ENCODE data around the gene NF1.
"Not testable (repeated sequence)": the region's sequence is repeated elsewhere in the genome, so short reads cannot be mapped to it uniquely, and the experiment has no call there.

NF1 gene

DNA sequence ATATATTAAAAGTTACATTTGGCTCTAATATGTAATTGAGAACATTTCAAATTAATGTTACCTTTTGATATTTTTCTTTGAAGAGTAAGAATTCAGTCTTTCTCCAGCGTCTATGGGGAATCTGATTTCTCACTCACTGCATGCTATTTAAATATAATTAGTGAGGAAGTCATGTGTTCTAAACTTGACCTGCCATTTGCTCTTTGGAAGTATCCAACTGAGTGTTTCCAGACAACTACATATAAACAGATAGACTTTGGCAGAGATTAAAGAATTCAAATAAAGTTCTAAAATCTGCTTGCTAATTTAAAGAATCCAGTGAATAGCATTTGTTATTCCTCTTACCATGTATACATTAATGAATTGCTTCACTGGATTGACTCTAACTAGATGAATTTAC, 178.7 kb downstream of the NF1 start:
- Histone ChIP-seq H3K9me3 (ENCODE audit: control insufficient read depth, low read length) (no peaks in the 10 kb centered on the region), H3K4me1 (ENCODE audit: control insufficient read depth, insufficient read depth, low read length, poor library complexity, severe bottlenecking) (peaks cover 15% of the 10 kb centered on the region), H3K36me3 (ENCODE audit: control insufficient read depth, insufficient read depth, low read length) (peaks cover 47% of the 10 kb centered on the region), H3K27ac (ENCODE audit: low read depth, low read length, severe bottlenecking) (no peak overlapping the region), H3K4me3 (ENCODE audit: extremely low read depth, insufficient read depth, low read length, poor library complexity, severe bottlenecking) (no peak overlapping the region)
- no CpG with 5 or more reads among the region's 1 CpG for WGBS, 2 experiments (ENCODE audit: insufficient coverage in 2 of 2)

DNA sequence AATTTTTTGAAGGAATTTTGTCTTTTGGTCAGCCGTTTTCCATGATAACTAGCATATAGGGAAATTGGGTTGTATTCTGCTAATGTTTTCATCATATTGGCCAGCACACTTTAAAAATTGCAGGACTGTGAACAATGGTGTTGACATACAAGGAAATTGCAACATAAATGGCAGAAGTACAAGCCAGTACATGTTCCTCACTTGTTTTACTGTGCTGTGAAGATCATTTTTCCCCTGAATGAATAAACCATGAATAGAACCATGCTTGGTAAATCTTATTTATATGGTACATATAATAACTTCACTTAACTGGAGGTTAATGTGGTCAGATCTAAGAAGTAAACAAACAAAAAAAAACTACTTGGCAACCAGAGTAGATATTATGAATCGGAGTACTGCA, 179.5 kb downstream of the NF1 start:
- H3K36me3 ChIP-seq (ENCODE audit: control insufficient read depth, insufficient read depth, low read length): peaks cover 54% of the 10 kb centered on the region
- no peak overlapping the region for H3K27ac ChIP-seq (ENCODE audit: low read depth, low read length, severe bottlenecking)
- WGBS, 2 experiments (ENCODE audit: insufficient coverage in 2 of 2): 83 to 100% methylated on average over 1 of the region's 2 CpGs
- no peaks in the 10 kb centered on the region for H3K9me3 ChIP-seq (ENCODE audit: control insufficient read depth, low read length)
- no peak overlapping the region for H3K4me3 ChIP-seq (ENCODE audit: extremely low read depth, insufficient read depth, low read length, poor library complexity, severe bottlenecking)
- H3K4me1 ChIP-seq (ENCODE audit: control insufficient read depth, insufficient read depth, low read length, poor library complexity, severe bottlenecking): peaks cover 8% of the 10 kb centered on the region

DNA sequence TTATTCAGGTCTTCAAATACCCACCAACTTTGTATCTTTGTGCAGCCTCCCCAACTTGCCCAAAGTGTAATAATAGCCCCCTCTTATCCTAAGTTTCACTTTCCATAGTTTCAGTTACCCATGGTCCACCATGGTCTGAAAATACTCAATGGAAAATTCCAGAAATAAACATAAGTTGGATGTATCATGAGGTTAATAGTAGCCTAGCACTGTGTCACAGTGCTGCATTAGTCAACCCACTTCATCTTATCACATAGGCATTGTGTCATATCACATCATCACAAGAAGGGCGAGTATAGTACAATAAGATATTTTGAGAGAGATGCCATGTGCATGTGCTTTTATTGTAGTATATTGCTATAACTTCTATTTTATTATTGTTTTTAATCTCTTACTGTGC, 180.3 kb downstream of the NF1 start:
- Histone ChIP-seq H3K4me1 (ENCODE audit: control insufficient read depth, insufficient read depth, low read length, poor library complexity, severe bottlenecking) (peaks cover 4% of the 10 kb centered on the region), H3K4me3 (ENCODE audit: extremely low read depth, insufficient read depth, low read length, poor library complexity, severe bottlenecking) (no peak overlapping the region), H3K27ac (ENCODE audit: low read depth, low read length, severe bottlenecking) (no peak overlapping the region), H3K9me3 (ENCODE audit: control insufficient read depth, low read length) (no peaks in the 10 kb centered on the region), H3K36me3 (ENCODE audit: control insufficient read depth, insufficient read depth, low read length) (peaks cover 56% of the 10 kb centered on the region)
- WGBS, 2 experiments (ENCODE audit: insufficient coverage in 2 of 2): no CpG with 5 or more reads among the region's 1 CpG

DNA sequence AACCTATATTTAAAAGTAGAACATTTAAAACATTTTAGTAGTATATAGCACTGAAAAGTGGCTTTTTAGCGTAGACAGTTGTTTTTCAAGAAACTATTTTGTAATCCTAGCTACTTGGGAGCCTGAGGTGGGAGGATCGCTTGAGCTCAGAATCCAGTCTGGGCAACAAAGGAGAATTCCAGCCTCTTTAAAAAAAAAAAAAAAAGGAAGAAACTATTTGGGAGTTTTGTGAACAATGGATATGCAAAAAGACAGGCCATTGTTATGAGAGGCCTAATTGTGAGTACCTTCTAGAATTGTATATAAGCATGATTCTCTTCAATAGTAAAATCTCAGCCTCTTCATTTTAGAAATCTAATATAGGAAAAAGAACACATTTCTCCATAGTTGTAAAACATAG, 184.6 kb downstream of the NF1 start:
- H3K9me3 ChIP-seq (ENCODE audit: control insufficient read depth, low read length): no peaks in the 10 kb centered on the region
- H3K27ac ChIP-seq (ENCODE audit: low read depth, low read length, severe bottlenecking): no peak overlapping the region
- H3K4me3 ChIP-seq (ENCODE audit: extremely low read depth, insufficient read depth, low read length, poor library complexity, severe bottlenecking): no peak overlapping the region
- H3K4me1 ChIP-seq (ENCODE audit: control insufficient read depth, insufficient read depth, low read length, poor library complexity, severe bottlenecking): no peaks in the 10 kb centered on the region
- peaks cover 51% of the 10 kb centered on the region for H3K36me3 ChIP-seq (ENCODE audit: control insufficient read depth, insufficient read depth, low read length)
- 69% methylated on average over 2 of the region's 2 CpGs; no CpG with 5 or more reads in 1 of the 2 experiments for WGBS, 2 experiments (ENCODE audit: insufficient coverage in 2 of 2)

DNA sequence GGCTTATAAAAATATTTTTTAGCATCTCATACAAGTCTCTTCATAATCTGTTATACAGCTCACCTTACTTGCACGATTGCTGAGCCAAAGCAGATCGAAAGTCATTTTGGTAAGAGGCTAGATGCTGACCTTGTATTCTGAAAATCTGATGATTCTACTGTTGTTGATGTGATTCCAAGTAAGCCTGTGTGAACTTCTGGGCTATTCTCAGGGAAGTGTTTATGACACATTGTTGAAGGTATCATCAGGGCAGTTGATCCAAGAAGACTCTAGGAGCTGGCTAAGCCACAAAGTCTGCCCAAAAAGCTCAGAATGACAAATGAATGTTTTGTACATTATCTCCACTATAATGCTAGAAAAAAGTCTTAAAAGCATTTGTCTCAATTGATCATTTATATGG, 186.3 kb downstream of the NF1 start:
- peaks cover 49% of the 10 kb centered on the region for H3K36me3 ChIP-seq (ENCODE audit: control insufficient read depth, insufficient read depth, low read length)
- H3K27ac ChIP-seq (ENCODE audit: low read depth, low read length, severe bottlenecking): no peak overlapping the region
- H3K9me3 ChIP-seq (ENCODE audit: control insufficient read depth, low read length): no peaks in the 10 kb centered on the region
- WGBS, 2 experiments (ENCODE audit: insufficient coverage in 2 of 2): 100% methylated on average over 1 to 2 of the region's 2 CpGs
- no peaks in the 10 kb centered on the region for H3K4me1 ChIP-seq (ENCODE audit: control insufficient read depth, insufficient read depth, low read length, poor library complexity, severe bottlenecking)
- H3K4me3 ChIP-seq (ENCODE audit: extremely low read depth, insufficient read depth, low read length, poor library complexity, severe bottlenecking): no peak overlapping the region

DNA sequence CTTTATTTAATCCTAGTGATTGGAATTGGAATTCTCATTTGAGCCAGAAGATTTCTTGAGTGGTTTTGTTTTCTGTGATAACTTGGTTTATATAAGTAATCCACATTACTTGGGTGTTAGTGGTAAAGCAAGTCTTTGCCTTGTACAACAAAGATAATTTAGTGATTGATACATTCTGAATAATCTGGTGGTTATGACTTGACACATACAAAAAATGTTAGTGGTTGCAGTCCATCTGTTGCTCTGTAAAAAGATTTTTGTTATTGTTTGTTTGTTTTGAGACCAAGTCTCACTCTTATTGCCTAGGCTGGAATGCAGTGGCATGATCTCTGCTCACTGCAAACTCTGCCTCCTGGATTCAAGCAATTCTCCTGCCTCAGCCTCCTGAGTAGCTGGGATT, 189.1 kb downstream of the NF1 start:
- Histone ChIP-seq H3K4me1 (ENCODE audit: control insufficient read depth, insufficient read depth, low read length, poor library complexity, severe bottlenecking) (no peaks in the 10 kb centered on the region), H3K36me3 (ENCODE audit: control insufficient read depth, insufficient read depth, low read length) (peaks cover 25% of the 10 kb centered on the region), H3K4me3 (ENCODE audit: extremely low read depth, insufficient read depth, low read length, poor library complexity, severe bottlenecking) (no peak overlapping the region), H3K9me3 (ENCODE audit: control insufficient read depth, low read length) (no peaks in the 10 kb centered on the region), H3K27ac (ENCODE audit: low read depth, low read length, severe bottlenecking) (no peak overlapping the region)

DNA sequence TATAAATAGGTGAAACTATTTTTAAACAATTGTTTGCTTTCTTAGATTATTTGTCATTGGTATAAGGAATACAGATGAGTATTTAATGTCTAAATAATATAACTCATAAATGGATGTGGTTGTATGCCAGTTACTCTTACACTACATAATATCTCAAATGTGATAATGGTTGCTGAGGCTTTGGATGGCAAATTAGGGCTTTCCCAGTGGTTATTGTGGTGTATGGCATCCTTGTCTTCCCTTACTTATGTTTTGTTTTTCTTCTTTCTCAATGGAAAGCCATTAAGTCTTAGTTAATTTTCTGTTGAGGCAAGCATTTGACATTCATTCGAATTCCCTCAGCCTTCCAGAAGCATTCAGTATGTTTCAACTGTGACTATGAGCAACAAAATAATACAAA, 191.8 kb downstream of the NF1 start:
- peaks cover 8% of the 10 kb centered on the region for H3K36me3 ChIP-seq (ENCODE audit: control insufficient read depth, insufficient read depth, low read length)
- WGBS, 2 experiments (ENCODE audit: insufficient coverage in 2 of 2): no CpG with 5 or more reads among the region's 1 CpG
- no peaks in the 10 kb centered on the region for H3K4me1 ChIP-seq (ENCODE audit: control insufficient read depth, insufficient read depth, low read length, poor library complexity, severe bottlenecking)
- H3K9me3 ChIP-seq (ENCODE audit: control insufficient read depth, low read length): no peaks in the 10 kb centered on the region
- no peak overlapping the region for H3K4me3 ChIP-seq (ENCODE audit: extremely low read depth, insufficient read depth, low read length, poor library complexity, severe bottlenecking)
- no peak overlapping the region for H3K27ac ChIP-seq (ENCODE audit: low read depth, low read length, severe bottlenecking)

DNA sequence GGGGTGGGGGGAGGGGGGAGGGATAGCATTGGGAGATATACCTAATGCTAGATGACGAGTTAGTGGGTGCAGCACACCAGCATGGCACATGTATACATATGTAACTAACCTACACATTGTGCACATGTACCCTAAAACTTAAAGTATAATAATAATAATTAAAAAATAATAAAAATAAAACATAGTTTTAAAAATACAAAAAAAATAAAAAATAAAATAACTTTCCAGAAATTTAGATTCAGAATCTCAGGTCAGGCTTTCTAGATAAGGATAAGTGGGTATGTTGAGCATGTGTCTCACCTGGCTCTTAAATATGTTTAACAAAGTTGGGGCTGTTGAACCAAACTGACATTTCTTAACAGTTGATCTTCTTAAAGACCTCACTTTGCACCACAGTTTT, 193.2 kb downstream of the NF1 start:
- not testable (repeated sequence) for H3K4me3 ChIP-seq (ENCODE audit: extremely low read depth, insufficient read depth, low read length, poor library complexity, severe bottlenecking); H3K9me3 ChIP-seq (ENCODE audit: control insufficient read depth, low read length); H3K27ac ChIP-seq (ENCODE audit: low read depth, low read length, severe bottlenecking); H3K4me1 ChIP-seq (ENCODE audit: control insufficient read depth, insufficient read depth, low read length, poor library complexity, severe bottlenecking)
- no CpG with 5 or more reads among the region's 1 CpG for WGBS, 2 experiments (ENCODE audit: insufficient coverage in 2 of 2)
- H3K36me3 ChIP-seq (ENCODE audit: control insufficient read depth, insufficient read depth, low read length): peaks cover 12% of the 10 kb centered on the region

DNA sequence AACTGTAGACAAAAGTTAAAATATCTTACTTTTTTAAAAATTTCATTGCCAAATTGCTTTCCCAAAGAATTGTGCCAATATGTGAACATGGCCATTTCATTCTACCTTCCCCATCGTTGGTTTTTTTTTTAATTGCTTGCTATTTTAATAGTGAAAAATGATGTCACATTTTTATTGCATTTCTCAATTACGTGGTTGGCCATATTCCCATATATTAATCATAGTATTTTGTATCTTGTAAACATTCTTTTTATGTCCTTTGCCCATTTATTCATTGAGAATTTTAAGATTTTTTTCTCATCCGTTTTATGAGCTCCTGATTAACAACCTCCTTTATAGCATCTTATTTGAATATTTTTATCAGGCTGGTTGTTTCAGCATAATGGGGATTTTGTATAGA, 195.0 kb downstream of the NF1 start:
- no peaks in the 10 kb centered on the region for H3K4me1 ChIP-seq (ENCODE audit: control insufficient read depth, insufficient read depth, low read length, poor library complexity, severe bottlenecking)
- H3K4me3 ChIP-seq (ENCODE audit: extremely low read depth, insufficient read depth, low read length, poor library complexity, severe bottlenecking): no peak overlapping the region
- no CpG with 5 or more reads among the region's 3 CpGs for WGBS, 2 experiments (ENCODE audit: insufficient coverage in 2 of 2)
- peaks cover 12% of the 10 kb centered on the region for H3K36me3 ChIP-seq (ENCODE audit: control insufficient read depth, insufficient read depth, low read length)
- H3K9me3 ChIP-seq (ENCODE audit: control insufficient read depth, low read length): no peaks in the 10 kb centered on the region
- H3K27ac ChIP-seq (ENCODE audit: low read depth, low read length, severe bottlenecking): no peak overlapping the region

DNA sequence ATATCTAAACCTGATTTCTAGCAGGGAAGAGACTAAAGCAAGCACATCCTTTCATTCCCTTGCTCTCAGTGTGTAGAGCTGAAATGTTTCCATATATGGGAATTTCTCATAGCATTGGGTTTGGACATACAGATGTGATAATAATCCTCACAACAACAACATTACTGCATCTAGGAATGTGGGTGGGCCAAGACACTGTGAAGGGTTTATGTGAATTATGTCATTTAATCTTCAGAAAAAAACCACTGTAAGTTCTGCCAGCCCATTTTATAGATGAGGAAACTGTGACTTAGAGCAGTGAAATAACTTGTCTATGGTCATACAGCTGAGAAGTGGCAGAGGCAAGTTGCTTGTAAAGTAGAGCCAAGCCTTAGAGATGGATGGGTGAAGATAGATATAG, 197.0 kb downstream of the NF1 start:
- no peaks in the 10 kb centered on the region for H3K9me3 ChIP-seq (ENCODE audit: control insufficient read depth, low read length)
- no peak overlapping the region for H3K27ac ChIP-seq (ENCODE audit: low read depth, low read length, severe bottlenecking)
- no peaks in the 10 kb centered on the region for H3K4me1 ChIP-seq (ENCODE audit: control insufficient read depth, insufficient read depth, low read length, poor library complexity, severe bottlenecking)
- peaks cover 14% of the 10 kb centered on the region for H3K36me3 ChIP-seq (ENCODE audit: control insufficient read depth, insufficient read depth, low read length)
- no peak overlapping the region for H3K4me3 ChIP-seq (ENCODE audit: extremely low read depth, insufficient read depth, low read length, poor library complexity, severe bottlenecking)

DNA sequence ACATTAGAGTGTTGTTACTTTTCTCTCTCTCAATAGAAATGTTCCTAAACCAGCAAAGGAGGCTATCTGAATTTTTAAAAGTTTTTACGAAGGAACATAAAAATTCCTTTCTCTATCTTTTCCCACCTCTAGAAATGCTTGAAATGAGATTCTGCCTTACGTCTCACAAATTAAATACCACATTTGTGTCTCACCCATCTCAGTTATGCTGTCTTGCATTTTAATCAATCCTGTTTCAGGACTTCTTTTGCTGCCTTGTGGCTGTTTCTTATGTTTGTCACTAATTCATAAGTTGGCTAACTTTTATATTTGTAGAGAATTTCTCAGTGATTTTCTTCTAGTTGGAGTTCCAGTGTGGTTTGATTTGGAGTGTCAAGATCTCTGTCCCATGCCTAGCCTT, 198.8 kb downstream of the NF1 start:
- peaks cover 14% of the 10 kb centered on the region for H3K36me3 ChIP-seq (ENCODE audit: control insufficient read depth, insufficient read depth, low read length)
- H3K27ac ChIP-seq (ENCODE audit: low read depth, low read length, severe bottlenecking): no peak overlapping the region
- no peaks in the 10 kb centered on the region for H3K9me3 ChIP-seq (ENCODE audit: control insufficient read depth, low read length)
- 88 to 100% methylated on average over 2 of the region's 2 CpGs for WGBS, 2 experiments (ENCODE audit: insufficient coverage in 2 of 2)
- no peaks in the 10 kb centered on the region for H3K4me1 ChIP-seq (ENCODE audit: control insufficient read depth, insufficient read depth, low read length, poor library complexity, severe bottlenecking)
- no peak overlapping the region for H3K4me3 ChIP-seq (ENCODE audit: extremely low read depth, insufficient read depth, low read length, poor library complexity, severe bottlenecking)

DNA sequence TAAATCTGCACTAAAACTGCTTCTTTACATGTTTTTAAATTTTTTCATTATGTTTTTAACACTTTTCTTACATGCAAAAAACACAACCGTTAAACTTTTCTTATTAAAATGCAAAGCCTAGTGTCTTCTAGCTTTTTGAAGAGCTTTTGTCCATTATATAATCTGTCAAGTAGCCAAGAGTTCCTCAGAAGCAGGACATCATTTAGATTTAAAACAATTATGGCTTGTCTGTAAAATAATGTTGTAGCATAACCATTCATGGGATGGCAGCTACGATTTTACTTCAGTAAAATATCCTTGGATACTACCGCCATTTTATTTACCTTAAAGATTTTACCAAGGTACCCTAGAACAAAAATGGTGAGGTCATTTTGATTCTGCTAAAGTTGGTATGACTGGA, 199.5 kb downstream of the NF1 start:
- H3K36me3 ChIP-seq (ENCODE audit: control insufficient read depth, insufficient read depth, low read length): peaks cover 14% of the 10 kb centered on the region
- whole genome bisulfite sequencing, 2 experiments (ENCODE audit: insufficient coverage in 2 of 2): no CpG with 5 or more reads among the region's 3 CpGs
- no peaks in the 10 kb centered on the region for H3K4me1 ChIP-seq (ENCODE audit: control insufficient read depth, insufficient read depth, low read length, poor library complexity, severe bottlenecking)
- H3K27ac ChIP-seq (ENCODE audit: low read depth, low read length, severe bottlenecking): no peak overlapping the region
- H3K9me3 ChIP-seq (ENCODE audit: control insufficient read depth, low read length): no peaks in the 10 kb centered on the region
- no peak overlapping the region for H3K4me3 ChIP-seq (ENCODE audit: extremely low read depth, insufficient read depth, low read length, poor library complexity, severe bottlenecking)

Data from mesodermal cell (in vitro differentiated cells).